ENCODE results near the gene UBE2K. TPM values are rescaled to one million over a fixed set of nuclear protein-coding genes. Genes with fewer than 3 reads are reported as not detected.
"Not testable (repeated sequence)": the region's sequence is repeated elsewhere in the genome, so short reads cannot be mapped to it uniquely, and the experiment has no call there.

The UBE2K gene
- total RNA-seq, 1 donor from 2014 or later = 93.7 TPM

DNA sequence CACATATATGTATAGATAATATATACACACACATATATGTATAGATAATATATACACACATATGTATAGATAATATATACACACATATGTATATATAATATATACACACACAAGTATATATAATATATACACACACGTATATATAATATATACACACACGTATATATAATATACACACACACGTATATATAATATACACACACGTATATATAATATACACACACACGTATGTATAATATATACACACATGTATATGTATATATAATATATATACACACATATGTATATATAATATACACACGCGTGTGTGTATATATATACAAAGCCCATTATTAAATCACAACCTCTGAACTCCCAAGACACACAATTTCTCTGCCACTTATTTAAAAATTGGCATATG is 8.0 kb upstream of the UBE2K start:
- DNase-seq = no peak

- DNase-seq = peak; percentile 55
Measured at GRCh38 chr4:39698424-39699009, 581 bp downstream of the UBE2K start.

- no peak for DNase-seq
Measured at GRCh38 chr4:39699687-39700409, 1.9 kb downstream of the UBE2K start.

DNA sequence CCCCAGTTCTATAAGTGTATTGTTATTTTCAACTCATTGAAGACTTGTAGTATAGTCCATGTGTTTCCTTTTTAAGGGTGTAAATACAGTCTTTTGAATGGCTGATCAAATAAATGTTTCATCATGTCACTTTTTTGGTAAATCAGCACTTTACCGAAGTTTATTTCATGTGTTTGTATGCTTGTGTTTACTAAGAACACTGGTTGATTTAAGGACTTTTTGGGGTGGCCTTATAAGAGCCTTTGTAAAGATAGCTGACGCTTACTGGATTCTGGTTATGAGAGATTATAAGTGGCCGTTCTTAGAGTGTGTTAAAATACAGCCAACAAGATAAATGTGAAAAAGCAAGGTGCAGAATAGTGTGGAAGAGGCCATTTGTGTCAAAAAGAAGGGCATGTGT is 2.6 kb downstream of the UBE2K start:
- DNase-seq = no peak

GRCh38 chr4:39702716-39703115 is 4.8 kb downstream of the UBE2K start:
- DNase-seq = no peak

DNA sequence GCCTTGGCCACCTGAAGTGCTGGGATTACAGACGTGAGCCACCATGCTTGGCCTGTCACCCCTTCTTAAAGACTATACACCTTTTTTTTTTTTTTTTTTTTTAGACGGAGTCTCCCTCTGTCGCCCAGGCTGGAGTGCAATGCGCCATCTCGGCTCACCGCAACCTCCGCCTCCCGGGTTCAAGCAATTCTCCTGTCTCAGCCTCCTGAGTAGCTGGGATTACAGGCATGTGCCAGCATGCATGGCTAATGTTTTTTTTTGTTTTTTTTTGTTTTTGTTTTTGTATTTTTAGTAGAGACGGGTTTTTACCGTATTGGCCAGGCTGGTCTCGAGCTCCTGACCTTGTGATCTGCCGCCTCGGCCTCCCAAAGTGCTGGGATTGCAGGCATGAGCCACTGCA is 6.9 kb downstream of the UBE2K start:
- DNase-seq = not testable (repeated sequence)

DNA sequence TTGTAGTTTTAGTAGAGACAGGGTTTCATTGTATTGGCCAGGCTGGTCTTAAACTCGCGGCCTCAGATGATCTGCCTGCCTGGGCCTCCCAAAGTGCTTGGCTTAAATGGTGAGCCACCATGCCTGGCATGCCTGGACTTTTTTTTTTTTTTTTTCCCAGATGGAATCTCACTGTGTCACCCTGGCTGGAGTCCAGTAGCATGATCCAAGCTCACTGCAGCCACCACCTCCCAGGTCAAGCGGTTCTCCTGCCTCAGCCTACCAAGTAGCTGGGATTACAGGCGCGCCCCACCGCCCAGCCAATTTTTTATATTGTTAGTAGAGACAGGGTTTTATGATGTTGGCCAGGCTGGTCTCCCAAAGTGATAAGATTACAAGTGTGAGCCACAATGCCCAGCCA is 8.4 kb downstream of the UBE2K start:
- no peak for DNase-seq

DNA sequence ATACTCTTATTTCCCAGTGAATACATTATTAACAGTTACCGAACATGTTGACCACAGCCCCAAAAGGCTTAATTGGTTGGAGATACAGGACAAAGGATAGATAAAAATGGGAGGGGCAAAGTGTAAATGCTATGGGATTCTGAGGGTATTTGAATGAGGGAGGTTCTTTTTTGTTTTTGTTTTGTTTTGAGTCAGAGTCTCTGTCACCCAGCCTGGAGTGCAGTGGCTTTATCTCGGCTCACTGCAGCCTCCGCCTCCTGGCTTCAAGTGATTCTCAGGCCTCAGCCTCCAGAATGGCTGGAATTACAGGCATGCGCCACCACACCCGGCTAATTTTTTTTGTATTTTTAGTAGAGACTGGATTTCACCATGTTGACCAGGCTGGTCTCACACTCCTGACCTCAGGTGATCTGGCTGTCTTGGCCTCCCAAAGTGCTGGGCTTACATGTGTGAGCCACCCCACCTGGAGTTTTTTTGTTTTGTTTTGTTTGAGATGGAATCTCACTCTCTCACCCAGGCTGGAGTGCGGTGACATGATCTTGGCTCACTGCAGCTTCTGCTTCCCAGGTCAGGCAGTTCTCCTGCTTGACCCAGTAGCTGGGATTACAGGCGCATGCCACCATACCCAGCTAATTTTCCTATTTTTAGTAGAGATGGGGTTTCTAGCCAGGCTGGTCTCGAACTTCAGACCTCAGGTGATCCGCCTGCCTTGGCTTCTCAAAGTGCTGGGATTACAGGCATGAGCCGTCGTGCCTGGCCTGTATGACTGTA is 9.0 kb downstream of the UBE2K start:
- DNase-seq = no peak

DNA sequence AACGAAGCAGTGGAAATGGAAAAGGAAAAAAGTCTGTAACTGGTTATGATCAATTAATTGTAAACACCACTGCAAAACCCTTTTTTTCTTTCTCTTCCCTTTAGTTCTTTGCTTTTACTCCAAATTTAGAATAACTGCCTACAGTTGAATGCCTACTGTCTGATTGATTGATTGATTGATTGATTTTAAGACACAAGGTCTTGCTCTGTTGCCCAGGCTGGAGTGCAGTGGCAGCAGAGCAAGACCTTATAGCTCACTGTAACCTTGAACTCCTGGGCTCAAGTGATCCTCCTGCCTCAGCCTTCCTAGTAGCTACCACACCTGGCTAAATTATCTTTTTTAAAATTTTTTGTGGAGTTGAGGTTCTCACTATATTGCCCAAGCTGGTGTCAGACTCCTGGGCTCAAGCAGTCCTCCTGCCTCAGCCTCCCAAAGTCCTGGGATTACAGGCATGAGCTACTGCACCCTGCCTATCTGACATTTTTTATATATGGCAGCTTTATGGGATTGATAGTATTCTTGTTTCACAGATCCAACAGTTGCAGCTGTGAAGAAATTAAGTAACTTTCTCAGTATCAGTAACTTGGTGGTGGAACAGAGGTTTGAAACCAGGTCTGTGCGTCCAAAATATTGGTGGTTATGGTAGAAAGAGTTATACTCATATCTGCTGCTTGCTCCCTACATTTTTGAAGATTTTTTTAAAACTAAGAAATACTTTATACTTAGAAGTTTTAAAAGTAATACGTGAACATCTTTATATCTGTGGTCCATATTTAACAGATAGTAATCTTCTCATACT is 12.4 kb downstream of the UBE2K start:
- no peak for DNase-seq

GRCh38 chr4:39712819-39713607 is 15.1 kb downstream of the UBE2K start:
- no peak for DNase-seq

DNA sequence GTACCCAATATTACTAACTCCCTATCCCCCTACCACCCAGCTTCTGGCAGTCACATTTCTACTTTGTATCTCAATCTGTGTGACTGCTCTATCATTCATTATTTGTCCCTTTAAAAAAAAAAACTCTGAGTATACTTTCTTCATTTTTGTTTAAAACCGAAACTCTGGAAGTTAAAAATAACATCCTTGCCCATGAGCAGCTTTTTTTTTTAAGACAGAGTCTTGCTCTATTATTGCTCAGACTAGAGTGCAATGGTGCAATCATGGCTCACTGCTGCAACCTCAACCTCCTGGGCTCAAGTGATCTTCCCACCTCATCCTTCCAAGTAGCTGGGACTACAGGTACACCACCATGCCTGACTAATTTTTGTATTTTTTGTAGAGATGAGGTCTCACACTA is 15.8 kb downstream of the UBE2K start:
- DNase-seq = no peak

GRCh38 chr4:39714166-39714565 is 16.2 kb downstream of the UBE2K start:
- DNase-seq = no peak

DNA sequence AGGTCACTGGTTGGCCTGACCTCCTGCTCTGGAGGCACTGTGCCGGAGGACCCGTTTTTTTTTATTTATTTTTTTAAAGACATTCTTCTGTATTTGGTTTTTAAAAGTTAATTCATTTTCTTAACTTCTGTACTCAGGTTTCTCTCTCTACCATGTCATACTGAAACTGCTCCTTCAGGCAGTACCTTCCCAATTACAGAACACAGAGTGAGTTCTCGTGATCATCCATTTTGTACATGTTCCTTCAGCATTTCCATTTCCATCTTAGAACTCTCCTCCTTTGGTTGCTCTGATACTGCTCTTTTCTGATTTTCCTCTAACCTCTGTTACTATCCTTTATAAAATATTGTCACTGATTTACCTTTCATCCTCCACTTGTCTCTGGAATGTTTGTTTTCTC is 17.9 kb downstream of the UBE2K start:
- no peak for DNase-seq

- no peak for DNase-seq
Measured at GRCh38 chr4:39716356-39716755, 18.4 kb downstream of the UBE2K start.

- not testable (repeated sequence) for DNase-seq
Measured at GRCh38 chr4:39717743-39718142, 19.8 kb downstream of the UBE2K start.

DNA sequence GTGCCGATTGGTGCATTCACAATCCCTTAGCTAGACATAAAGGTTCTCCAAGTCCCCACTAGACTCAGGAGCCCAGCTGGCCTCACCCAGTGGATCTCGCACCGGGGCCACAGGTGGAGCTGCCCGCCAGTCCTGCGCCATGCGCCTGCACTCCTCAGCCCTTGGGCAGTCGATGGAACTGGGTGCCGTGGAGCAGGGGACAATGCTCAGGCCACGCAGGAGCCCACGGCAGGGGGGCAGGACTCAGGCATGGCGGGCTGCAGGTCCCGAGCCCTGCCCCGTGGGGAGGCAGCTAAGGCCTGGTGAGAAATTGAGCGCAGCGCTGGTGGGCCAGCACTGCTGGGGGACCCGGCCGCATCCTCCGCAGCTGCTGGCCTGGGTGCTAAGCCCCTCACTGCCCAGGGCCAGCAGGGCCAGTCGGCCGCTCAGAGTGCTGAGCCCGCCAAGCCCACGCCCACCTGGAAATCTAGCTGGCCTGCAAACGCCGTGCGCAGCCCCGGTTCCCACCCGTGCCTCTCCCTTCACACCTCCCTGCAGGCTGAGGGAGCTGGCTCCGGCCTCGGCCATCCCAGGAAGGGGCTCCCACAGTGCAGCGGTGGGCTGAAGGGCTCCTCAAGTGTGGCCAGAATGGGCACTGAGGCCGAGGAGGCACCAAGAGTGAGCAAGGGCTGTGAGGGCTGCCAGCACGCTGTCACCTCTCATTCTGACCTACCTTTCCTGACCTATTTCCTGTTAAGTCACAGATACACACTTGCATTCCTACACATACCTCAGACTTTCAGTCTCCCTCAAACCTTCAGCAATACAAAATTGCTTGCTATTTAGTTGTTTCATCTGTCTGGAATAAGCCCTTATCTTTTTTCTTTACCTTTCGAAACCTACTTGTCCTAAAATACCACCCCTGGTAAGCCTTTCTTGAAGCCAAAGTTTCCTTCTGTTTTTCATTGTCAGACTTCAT is 20.7 kb downstream of the UBE2K start:
- no peak for DNase-seq

DNA sequence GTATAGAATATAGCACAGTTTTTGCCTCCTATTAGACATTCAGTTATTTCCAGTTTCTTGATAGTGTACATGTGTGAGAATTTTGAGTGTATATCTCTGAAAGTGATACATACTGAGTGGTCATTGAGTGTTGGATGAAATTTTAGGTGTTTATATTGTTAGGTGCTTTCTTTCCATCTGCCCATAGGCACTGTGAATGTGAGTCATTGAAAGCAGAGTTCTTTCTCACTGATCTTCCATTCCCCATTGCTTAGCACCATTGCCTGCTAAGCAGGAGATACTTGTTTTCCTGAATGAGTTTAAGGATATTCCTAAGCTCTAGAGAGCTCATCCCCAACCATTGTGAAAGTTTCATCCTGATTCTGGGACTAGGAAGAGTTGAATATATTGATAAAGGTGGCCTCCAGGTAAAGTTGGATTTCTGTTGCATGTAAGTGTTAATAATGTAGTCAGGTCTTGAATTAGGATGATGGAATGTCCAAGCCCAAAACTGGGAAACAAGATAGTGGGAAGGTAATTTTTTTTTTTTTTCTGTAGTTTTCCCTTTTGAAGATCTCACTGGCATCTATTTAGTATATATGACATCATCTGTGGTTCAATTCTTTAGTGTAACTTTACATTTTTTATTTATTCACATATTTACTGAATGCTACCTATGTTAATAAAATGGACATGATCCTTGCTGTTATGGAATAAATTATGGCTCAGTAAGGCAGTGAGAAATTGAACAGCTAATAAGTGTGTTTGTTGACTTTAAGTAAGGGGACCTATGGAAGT is 22.1 kb downstream of the UBE2K start:
- DNase-seq = no peak

DNA sequence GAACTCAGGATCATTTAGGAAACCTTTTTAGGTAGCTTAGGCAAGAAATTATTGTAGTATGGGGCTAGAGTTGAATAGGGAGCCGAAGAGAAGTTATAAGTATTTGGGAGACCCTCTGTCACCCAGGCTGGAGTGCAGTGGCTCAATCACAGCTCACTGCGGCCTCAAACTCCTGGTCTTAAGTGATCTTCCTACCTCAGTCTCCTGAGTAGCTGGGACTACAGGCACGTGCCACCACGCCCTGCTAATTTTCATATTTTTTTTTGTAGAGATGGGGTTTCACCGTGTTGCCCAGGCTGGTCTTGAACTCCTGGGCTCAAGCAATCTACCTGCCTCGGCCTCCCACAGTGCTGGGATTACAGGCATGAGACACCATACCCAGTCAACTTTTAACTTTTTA is 23.3 kb downstream of the UBE2K start:
- not testable (repeated sequence) for DNase-seq

DNA sequence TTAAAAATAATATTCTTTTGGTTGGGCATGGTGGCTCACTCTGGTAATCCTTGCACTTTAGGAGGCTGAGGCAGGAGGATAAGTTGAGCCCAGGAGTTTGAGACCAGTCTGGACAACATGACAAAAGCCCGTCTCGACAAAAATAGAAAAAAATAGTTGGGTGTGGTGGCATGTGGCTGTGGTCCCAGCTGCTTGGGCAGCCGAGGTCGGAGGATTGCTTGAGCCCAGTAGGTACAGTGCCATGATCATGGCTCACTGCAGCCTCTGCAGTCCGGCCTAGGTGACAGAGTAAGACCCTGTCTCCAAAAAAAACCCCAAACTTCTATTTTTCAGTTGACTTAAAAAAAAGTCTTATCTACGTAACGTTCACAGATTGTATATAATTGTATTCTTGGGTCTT is 23.9 kb downstream of the UBE2K start:
- DNase-seq = no peak

GRCh38 chr4:39729557-39729956 is 31.6 kb downstream of the UBE2K start:
- no peak for DNase-seq

Data from occipital lobe (tissue), 2 donors.